ENCODE data around the gene FARS2.
A peak's percentile ranks its signal among the peaks of the same experiment; 100 is the strongest.

FARS2 gene

GRCh38 chr6:5472571-5472970 lies 211.3 kb downstream of the FARS2 start:
- DNase-seq, result no peak

GRCh38 chr6:5475779-5476178 lies 214.5 kb downstream of the FARS2 start:
- no peak for DNase-seq

GRCh38 chr6:5478380-5478779 lies 217.1 kb downstream of the FARS2 start:
- DNase-seq, result no peak

- DNase-seq, result no peak
These were observed 219.7 kb downstream of the FARS2 start for GRCh38 chr6:5481033-5481432.

GRCh38 chr6:5481750-5482149 lies 220.4 kb downstream of the FARS2 start:
- DNase-seq, result no peak

- no peak for DNase-seq
These were observed 221.3 kb downstream of the FARS2 start for GRCh38 chr6:5482619-5483018.

GRCh38 chr6:5484692-5485091 lies 223.4 kb downstream of the FARS2 start:
- DNase-seq, result no peak

GRCh38 chr6:5486214-5486613 lies 224.9 kb downstream of the FARS2 start:
- DNase-seq, result no peak

GRCh38 chr6:5490501-5491069 lies 229.3 kb downstream of the FARS2 start:
- no peak for DNase-seq

GRCh38 chr6:5492356-5492755 lies 231.0 kb downstream of the FARS2 start:
- DNase-seq, result no peak

- DNase-seq, result no peak
These were observed 232.5 kb downstream of the FARS2 start for GRCh38 chr6:5493806-5494205.

GRCh38 chr6:5497896-5498578 lies 236.7 kb downstream of the FARS2 start:
- DNase-seq, result peak; percentile 77

- peak; percentile 70 for DNase-seq
These were observed 237.2 kb downstream of the FARS2 start for GRCh38 chr6:5498579-5498899.

- DNase-seq, result peak; percentile 79
These were observed 238.5 kb downstream of the FARS2 start for GRCh38 chr6:5499644-5500306.

GRCh38 chr6:5501837-5502236 lies 240.5 kb downstream of the FARS2 start:
- no peak for DNase-seq

GRCh38 chr6:5504078-5504477 lies 242.8 kb downstream of the FARS2 start:
- DNase-seq, result no peak

- DNase-seq, result no peak
These were observed 244.8 kb downstream of the FARS2 start for GRCh38 chr6:5506149-5506548.

- DNase-seq, result no peak
These were observed 245.3 kb downstream of the FARS2 start for GRCh38 chr6:5506597-5506996.

- DNase-seq, result no peak
These were observed 245.9 kb downstream of the FARS2 start for GRCh38 chr6:5507131-5507681.

- no peak for DNase-seq
These were observed 247.8 kb downstream of the FARS2 start for GRCh38 chr6:5509106-5509505.

- no peak for DNase-seq
These were observed 249.2 kb downstream of the FARS2 start for GRCh38 chr6:5510331-5511133.

GRCh38 chr6:5511954-5512353 lies 250.6 kb downstream of the FARS2 start:
- DNase-seq, result peak; percentile 54

- DNase-seq, result no peak
These were observed 251.1 kb downstream of the FARS2 start for GRCh38 chr6:5512422-5512821.
